OCI-LY3 (cell line): ENCODE measurements around the gene PCP2.

ENCODE experiments used
- CTCF ChIP-seq: fragments of 200-600, 300-600 bp; sonication (generic); IDR thresholded peaks from 2 replicates; pipeline ENCODE4 v1.5.1; 2014; ENCODE audit warnings: antibody characterized with exemption, low read length, low read depth
- EZH2phosphoT487 ChIP-seq: fragments of 200-600 bp; shearing (Covaris generic); IDR thresholded peaks from 2 replicates; pipeline ENCODE4 v1.6.1; 2018; ENCODE audit warnings: antibody characterized with exemption, mixed run types, low read depth

GRCh38 chr19:7663706-7664105 is 30.2 kb upstream of the PCP2 start:
- TF ChIP-seq CTCF: no peak
- no peak for TF ChIP-seq EZH2phosphoT487
